Smooth muscle cell (in vitro differentiated cells): ENCODE measurements around the gene TNS3. TPM values are rescaled to one million over a fixed set of nuclear protein-coding genes. Genes with fewer than 3 reads are reported as not detected.

ENCODE experiments used
- DNase-seq: peaks from one replicate; lab custom pipeline; 2025; ENCODE audit not compliant: unreplicated experiment; lab: John Stamatoyannopoulos, UW
- H2AFZ ChIP-seq: fragments of 200-600 bp; sonication (generic); 2 replicates; pipeline ENCODE4 v1.6.0; 2016; ENCODE audit warnings: antibody characterized with exemption, low read depth, mild to moderate bottlenecking
- H3F3A ChIP-seq: fragments of 200-600 bp; sonication (generic); 2 replicates; pipeline ENCODE4 v1.6.0; 2017; ENCODE audit warnings: antibody characterized with exemption, low read depth
- H3K27ac ChIP-seq: fragments of 200-600 bp; sonication (generic); 2 replicates; pipeline ENCODE4 v1.5.1; 2016; ENCODE audit warnings: low read depth, mild to moderate bottlenecking
- H3K27me3 ChIP-seq: fragments of 200-600 bp; sonication (generic); 2 replicates; pipeline ENCODE4 v1.6.1; 2016; ENCODE audit warnings: low read depth, mild to moderate bottlenecking
- H3K36me3 ChIP-seq: fragments of 200-600 bp; sonication (generic); 2 replicates; pipeline ENCODE4 v1.5.1; 2016; ENCODE audit warnings: low read depth
- H3K4me1 ChIP-seq: fragments of 200-600 bp; sonication (generic); 2 replicates; pipeline ENCODE4 v1.5.1; 2016; ENCODE audit warnings: low read depth
- H3K4me2 ChIP-seq: fragments of 200-600 bp; sonication (generic); 2 replicates; pipeline ENCODE4 v1.6.0; 2016; ENCODE audit warnings: mild to moderate bottlenecking
- H3K4me3 ChIP-seq: fragments of 200-600 bp; sonication (generic); 2 replicates; pipeline ENCODE4 v1.5.1; 2016; ENCODE audit warnings: mild to moderate bottlenecking
- H3K79me2 ChIP-seq: fragments of 200-600 bp; sonication (generic); 2 replicates; pipeline ENCODE4 v1.6.0; 2016; ENCODE audit warnings: low read depth, mild to moderate bottlenecking
- H3K9ac ChIP-seq: fragments of 200-600 bp; sonication (generic); 2 replicates; pipeline ENCODE4 v1.6.0; 2016; ENCODE audit warnings: low read depth
- H3K9me3 ChIP-seq: fragments of 200-600 bp; sonication (generic); replicated peaks from 2 replicates; pipeline ENCODE4 v1.5.1; 2016; ENCODE audit warnings: low read depth
- H4K20me1 ChIP-seq: fragments of 200-600 bp; sonication (generic); 2 replicates; pipeline ENCODE4 v1.6.0; 2016; ENCODE audit warnings: low read depth
- WGBS: methylation state at CpG from one replicate; pipeline ENCODE4 v1.1.7; 2016; ENCODE audit warnings: low lambda C conversion rate; 5-methylcytosine and 5-hydroxymethylcytosine counted together
- polyA plus RNA-seq: library from polyadenylated mRNA; unstranded; fragments of >200 nt; fragmentation: Nextera tagmentation; extraction: Ambion mirVana; gene quantifications from 2 replicates; pipeline ENCODE4 v1.2.1, GENCODE V29; 2016
- total RNA-seq: library from RNA; depleted of rRNA; stranded (reverse); fragments of >200 nt; gene quantifications from 2 replicates; pipeline ENCODE4 v1.2.3, GENCODE V29; 2014
- TF ChIP-seq, protein P1 (sequence below): fragments of 200-600 bp; sonication (generic); IDR thresholded peaks from 2 replicates; pipeline ENCODE4 v1.5.1; 2017; ENCODE audit warnings: borderline replicate concordance, mild to moderate bottlenecking, antibody characterized with exemption; ENCODE audit not compliant: insufficient read depth, poor library complexity, severe bottlenecking

The TNS3 gene
- total RNA-seq (46.6 and 50.5 TPM in 2 replicates), polyA plus RNA-seq (27.5 and 32.6 TPM in 2 replicates)

DNA sequence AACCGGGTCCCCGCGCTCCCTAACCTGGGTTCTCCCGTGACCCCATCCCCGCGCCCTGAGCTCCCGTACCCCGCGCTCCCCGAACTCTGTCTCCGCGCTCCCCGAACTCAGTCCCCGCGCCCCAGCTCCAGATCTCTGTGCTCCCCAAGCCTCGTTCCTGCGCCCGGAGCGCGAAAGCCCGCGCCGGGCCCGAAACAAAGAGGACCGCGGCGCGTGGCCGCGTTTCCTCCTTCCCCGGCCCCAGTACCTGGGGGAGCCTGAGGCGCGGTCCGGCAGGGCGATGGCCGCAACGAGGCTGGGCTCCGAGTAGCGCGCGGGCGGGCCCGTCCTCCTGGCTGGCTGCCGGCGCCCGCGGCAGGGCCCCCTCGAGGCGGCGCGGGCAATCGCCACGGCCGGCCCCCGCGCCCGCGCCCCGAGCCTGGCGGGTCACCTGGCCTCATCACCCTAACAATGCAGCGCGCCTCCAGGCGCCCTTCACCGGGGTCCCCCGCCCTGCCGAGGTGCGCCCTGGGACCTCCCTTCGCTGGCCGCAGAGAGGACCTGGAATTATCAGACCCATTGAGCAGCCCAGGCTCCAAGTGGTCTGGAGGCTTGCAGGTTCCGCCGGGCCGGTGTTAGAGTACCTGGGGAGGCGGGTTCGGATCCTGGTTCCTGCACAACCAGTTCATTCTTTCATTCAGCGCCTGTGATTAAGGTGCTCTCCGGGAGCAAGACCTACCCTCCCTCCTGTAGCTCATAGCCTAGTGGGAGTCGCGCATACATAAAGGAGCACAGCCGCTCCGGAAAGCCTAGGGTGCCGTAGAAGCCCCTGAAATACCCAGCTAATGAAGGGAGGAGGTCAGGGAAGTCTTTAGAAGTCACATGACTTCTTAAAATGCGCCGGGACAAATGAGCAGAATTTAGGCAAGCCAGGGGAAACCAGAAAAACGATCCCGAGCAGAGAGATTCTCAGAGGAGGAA, at the start of gene TNS3:
Gene TNS3, minus strand, starts transcription at position 308 of the 960 bp plus-strand sequence. CDS start 142,475 bp downstream, outside the sequence.
- H3K4me3 ChIP-seq = peak within 1 kb of the TSS; percentile 97
- H3K4me1 ChIP-seq = peaks cover 18% of the 10 kb centered on the region
- peaks cover 39% of the 10 kb centered on the region for H3K79me2 ChIP-seq
- peak within 1 kb of the TSS; percentile 93 for H2AFZ ChIP-seq
- no peaks in the 10 kb centered on the region for H4K20me1 ChIP-seq
- H3K36me3 ChIP-seq = no peaks in the 10 kb centered on the region
- DNase-seq = no peak
- H3K9ac ChIP-seq = peak within 1 kb of the TSS; percentile 83
- no peaks in the 10 kb centered on the region for H3K27me3 ChIP-seq
- H3K9me3 ChIP-seq = no peaks in the 10 kb centered on the region
- 9% methylated on average over 49 of the region's 85 CpGs for WGBS
- peaks cover 24% of the 10 kb centered on the region for H3F3A ChIP-seq
- peak within 1 kb of the TSS; percentile 98 for H3K4me2 ChIP-seq
- H3K27ac ChIP-seq = peak within 1 kb of the TSS; percentile 29
- TF ChIP-seq, protein P1, sequence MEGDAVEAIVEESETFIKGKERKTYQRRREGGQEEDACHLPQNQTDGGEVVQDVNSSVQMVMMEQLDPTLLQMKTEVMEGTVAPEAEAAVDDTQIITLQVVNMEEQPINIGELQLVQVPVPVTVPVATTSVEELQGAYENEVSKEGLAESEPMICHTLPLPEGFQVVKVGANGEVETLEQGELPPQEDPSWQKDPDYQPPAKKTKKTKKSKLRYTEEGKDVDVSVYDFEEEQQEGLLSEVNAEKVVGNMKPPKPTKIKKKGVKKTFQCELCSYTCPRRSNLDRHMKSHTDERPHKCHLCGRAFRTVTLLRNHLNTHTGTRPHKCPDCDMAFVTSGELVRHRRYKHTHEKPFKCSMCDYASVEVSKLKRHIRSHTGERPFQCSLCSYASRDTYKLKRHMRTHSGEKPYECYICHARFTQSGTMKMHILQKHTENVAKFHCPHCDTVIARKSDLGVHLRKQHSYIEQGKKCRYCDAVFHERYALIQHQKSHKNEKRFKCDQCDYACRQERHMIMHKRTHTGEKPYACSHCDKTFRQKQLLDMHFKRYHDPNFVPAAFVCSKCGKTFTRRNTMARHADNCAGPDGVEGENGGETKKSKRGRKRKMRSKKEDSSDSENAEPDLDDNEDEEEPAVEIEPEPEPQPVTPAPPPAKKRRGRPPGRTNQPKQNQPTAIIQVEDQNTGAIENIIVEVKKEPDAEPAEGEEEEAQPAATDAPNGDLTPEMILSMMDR = peak; percentile 17

- Histone ChIP-seq H3K4me3 (no peak overlapping the region), H3K9me3 (no peaks in the 10 kb centered on the region), H2AFZ (no peak overlapping the region), H3F3A (no peaks in the 10 kb centered on the region), H4K20me1 (no peaks in the 10 kb centered on the region), H3K4me2 (no peak overlapping the region), H3K4me1 (peaks cover 10% of the 10 kb centered on the region), H3K9ac (no peak overlapping the region), H3K79me2 (no peaks in the 10 kb centered on the region), H3K27me3 (no peaks in the 10 kb centered on the region), H3K36me3 (no peaks in the 10 kb centered on the region), H3K27ac (no peak overlapping the region)
- no peak for DNase-seq
- WGBS = 90% methylated on average over 13 of the region's 13 CpGs
- TF ChIP-seq, protein P1 = no peak
Measured at GRCh38 chr7:47631711-47632110, 49.8 kb upstream of the TNS3 start.

DNA sequence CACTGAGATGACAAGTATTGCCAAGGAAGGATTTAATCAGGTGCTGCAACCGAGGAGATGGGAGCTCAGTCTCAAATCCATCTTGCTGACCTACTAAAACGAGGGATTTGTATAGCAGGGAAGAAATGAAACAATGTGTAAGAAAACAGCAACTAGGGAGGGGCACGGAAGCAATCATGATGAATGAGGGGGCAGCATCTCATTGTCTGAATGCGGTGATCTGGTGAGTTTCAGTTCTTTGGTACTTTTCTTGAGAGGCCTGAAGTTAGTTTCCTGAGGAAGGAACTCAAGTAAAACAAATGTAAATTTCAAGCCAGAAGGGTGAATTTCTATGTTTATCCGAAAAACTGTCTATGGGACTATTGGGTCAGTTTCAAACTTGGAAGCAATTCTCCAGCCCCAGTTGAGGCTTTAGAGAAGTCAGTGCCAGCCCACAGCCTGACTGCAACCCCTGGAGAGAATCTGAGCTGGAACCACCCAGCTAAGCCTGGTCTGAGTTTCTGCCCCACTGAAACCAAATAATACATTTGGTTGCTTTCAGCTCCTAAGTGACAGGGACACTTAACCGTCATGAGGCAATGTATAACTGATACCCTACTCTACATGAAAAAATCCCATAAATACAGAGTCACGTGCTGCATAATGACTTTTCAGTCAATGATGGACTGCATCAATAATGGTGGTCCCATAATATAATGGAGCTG, 45.8 kb upstream of the TNS3 start:
- no peaks in the 10 kb centered on the region for H3K9me3 ChIP-seq
- H3K4me3 ChIP-seq = no peak overlapping the region
- no peaks in the 10 kb centered on the region for H3K36me3 ChIP-seq
- H3K27me3 ChIP-seq = no peaks in the 10 kb centered on the region
- no peak overlapping the region for H3K9ac ChIP-seq
- whole genome bisulfite sequencing = 93% methylated on average over 7 of the region's 7 CpGs
- H3K4me1 ChIP-seq = peaks cover 4% of the 10 kb centered on the region
- no peak for DNase-seq
- no peak overlapping the region for H3K4me2 ChIP-seq
- no peaks in the 10 kb centered on the region for H3K79me2 ChIP-seq
- no peak overlapping the region for H2AFZ ChIP-seq
- no peaks in the 10 kb centered on the region for H4K20me1 ChIP-seq
- H3F3A ChIP-seq = peaks cover 9% of the 10 kb centered on the region
- H3K27ac ChIP-seq = no peak overlapping the region
- TF ChIP-seq, protein P1 = no peak
